SK-N-DZ (cell line): ENCODE results near the gene DIAPH3.

Experiments
- DNase-seq: peaks from one replicate; pipeline ENCODE4 v3.0.0-alpha.2; 2015; ENCODE audit warnings: low spot score
- small RNA-seq, 2 experiments: library from RNA; depleted of rRNA; stranded (forward); fragments of <200 nt; gene quantifications; one replicate each; pipeline ENCODE3, GENCODE V24; 2014

DIAPH3 gene

DNA sequence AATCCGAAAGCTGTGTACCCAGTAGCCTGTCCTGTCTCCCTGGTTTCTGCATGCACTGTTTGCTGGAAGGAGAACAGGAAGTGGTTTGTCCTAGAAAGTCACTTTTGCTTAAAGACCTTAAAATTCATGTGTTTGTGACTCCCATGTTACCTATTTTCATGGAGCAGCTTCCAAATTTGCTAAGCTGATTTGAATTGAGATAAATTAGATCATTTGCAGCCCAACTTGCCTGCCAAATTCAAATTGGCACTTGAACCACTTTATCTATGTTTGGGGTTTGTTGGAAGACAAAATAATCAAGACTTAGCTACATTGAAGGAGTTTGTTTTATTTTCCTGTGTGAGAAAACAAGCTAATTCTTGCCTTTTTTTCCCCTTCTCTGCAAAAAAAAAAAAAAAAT, 532.5 kb downstream of the DIAPH3 start:
- DNase-seq: no peak

DNA sequence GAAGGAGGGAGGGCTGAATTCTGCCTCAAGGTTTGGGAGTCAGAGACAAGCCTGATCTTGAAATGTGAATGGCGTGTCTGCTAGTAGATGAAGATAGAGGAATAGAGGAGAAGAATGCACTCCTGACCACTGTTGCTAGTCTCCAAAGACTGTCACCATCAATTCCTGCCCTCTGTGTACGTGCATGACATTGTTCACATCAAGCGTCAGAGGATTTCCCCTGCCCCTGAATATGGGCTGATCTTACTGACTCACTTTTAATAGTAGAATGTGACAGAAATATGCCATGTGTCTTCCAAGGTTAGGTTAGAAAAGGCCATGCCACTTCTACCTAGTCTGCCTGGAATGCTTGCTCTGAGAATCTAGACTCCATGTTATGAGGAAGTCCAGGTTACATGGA, 538.6 kb downstream of the DIAPH3 start:
- DNase-seq: no peak

DNA sequence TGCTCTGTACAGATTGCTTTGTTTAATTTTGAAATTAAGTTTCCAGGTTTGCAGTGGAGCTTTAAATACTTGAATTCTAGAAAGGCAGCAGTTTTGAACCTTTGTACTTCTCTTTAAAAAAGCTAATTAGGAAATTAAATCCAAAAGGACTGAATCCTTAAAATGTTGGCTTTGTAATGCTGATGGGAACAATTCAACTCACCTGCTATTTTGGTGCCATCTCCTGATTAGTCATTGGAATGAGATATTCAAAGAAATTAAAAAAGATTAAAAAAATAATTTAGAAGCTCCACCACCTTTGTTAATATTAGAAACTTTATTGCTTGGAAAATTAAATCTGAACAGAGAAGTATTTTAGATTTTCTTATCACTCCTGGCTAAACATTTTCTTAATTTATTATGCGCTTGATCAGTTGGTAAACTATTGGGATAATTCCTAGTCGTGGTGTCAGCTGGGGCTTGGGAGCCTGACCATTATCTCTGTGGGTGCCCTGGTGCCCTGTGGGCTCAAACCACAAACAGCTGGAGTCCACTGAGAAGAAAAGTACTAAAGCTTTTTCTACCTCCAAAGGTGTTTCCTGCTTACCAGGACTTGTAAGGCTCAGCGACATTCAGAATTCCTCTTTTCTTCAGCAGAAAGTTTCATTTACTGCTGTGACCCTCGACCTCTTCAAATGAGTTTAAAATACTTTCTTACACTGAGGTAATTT, 540.4 kb downstream of the DIAPH3 start:
- no peak for DNase-seq

DNA sequence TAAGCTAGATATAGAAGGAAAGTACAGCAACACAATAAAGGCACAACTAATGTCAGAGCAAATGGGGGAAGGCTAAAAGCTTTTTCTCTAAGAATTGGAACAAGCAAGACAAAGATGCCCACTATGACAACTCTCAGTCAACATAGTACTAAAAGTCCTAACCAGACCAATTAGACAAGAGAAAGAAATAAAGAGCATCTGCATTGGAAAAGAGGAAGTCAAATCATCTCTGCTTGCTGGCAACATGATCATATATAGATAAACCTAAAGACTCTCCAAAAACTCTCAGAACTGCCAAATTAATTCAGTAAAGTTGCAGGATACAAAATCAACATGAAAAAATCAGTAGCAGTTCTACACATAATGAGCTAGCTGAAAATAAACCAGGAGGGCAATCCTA, 542.0 kb downstream of the DIAPH3 start:
- no peak for DNase-seq

Small RNAs within 50 kb of the gene (small RNA-seq; reads per million reads assigned to genes)
- gene RN7SL375P (0 reads per million in 2 experiments), gene RNY4P28 (0 to 2.0 reads per million in 2 experiments)
